GM12875 (cell line): ENCODE data around the gene ARL14EPL.

Source experiments
- H3K4me3 ChIP-seq: one replicate; pipeline ENCODE4 v1.5.1; 2011; ENCODE audit warnings: low read depth, low read length, control low read depth
- CTCF ChIP-seq: IDR thresholded peaks from 2 replicates; pipeline ENCODE4 v1.5.1; 2011; ENCODE audit warnings: low read depth, mild to moderate bottlenecking, control low read depth, inconsistent platforms, low read length, moderate library complexity, borderline replicate concordance; ENCODE audit not compliant: insufficient read depth

The ARL14EPL gene

GRCh38 chr5:116025866-116026265 is 6.4 kb upstream of the ARL14EPL start:
- H3K4me3 ChIP-seq, result no peak overlapping the region
- TF ChIP-seq CTCF, result no peak

- no peak overlapping the region for H3K4me3 ChIP-seq
- TF ChIP-seq CTCF, result no peak
These were observed 719 bp downstream of the ARL14EPL start for GRCh38 chr5:116032991-116033390.

- TF ChIP-seq CTCF, result no peak
- no peak overlapping the region for H3K4me3 ChIP-seq
These were observed 2.9 kb downstream of the ARL14EPL start for GRCh38 chr5:116035123-116035522.

GRCh38 chr5:116037236-116037822 is 5.1 kb downstream of the ARL14EPL start:
- no peak for TF ChIP-seq CTCF
- no peak overlapping the region for H3K4me3 ChIP-seq

GRCh38 chr5:116038817-116039216 is 6.5 kb downstream of the ARL14EPL start:
- H3K4me3 ChIP-seq, result no peak overlapping the region
- TF ChIP-seq CTCF, result no peak

GRCh38 chr5:116042375-116042774 is 10.1 kb downstream of the ARL14EPL start:
- H3K4me3 ChIP-seq, result no peak overlapping the region
- TF ChIP-seq CTCF, result no peak

- H3K4me3 ChIP-seq, result no peak overlapping the region
- no peak for TF ChIP-seq CTCF
These were observed 11.8 kb downstream of the ARL14EPL start for GRCh38 chr5:116044073-116044472.
